GM12878 (cell line): ENCODE data around the gene ELOF1. TPM values are rescaled to one million over a fixed set of nuclear protein-coding genes. Genes with fewer than 3 reads are reported as not detected.

Experiments used
- ASH2L ChIP-seq: fragments of 300-600, 200-600 bp; sonication (generic); IDR thresholded peaks from 2 replicates; pipeline ENCODE4 v1.6.1; 2017; ENCODE audit warnings: low read depth, mild to moderate bottlenecking, borderline replicate concordance
- ATF7 ChIP-seq: fragments of 450-650 bp; IDR thresholded peaks from 2 replicates; pipeline ENCODE4 v1.6.1; 2016; ENCODE audit warnings: low read depth, mild to moderate bottlenecking
- BMI1 ChIP-seq: fragments of 450-650 bp; IDR thresholded peaks from 2 replicates; pipeline ENCODE4 v1.6.1; 2016; ENCODE audit warnings: mild to moderate bottlenecking, moderate library complexity, borderline replicate concordance
- CBX5 ChIP-seq: sonication (generic); IDR thresholded peaks from 2 replicates; pipeline ENCODE4 v1.6.1; 2016; ENCODE audit warnings: low read depth, moderate library complexity, mild to moderate bottlenecking, inconsistent platforms
- CREB1 ChIP-seq: IDR thresholded peaks from 2 replicates; pipeline ENCODE4 v1.6.1; 2012; ENCODE audit warnings: low read depth, mild to moderate bottlenecking, inconsistent platforms
- EP300 ChIP-seq, 2 experiments: fragments of 150-350 bp in 1 of 2; IDR thresholded peaks; 2 replicates each; pipeline ENCODE4 v1.6.1; 2011 to 2012; ENCODE audit warnings: low read depth in 2 of 2, low read length in 2 of 2, borderline replicate concordance in 1 of 2, improper control_type of control experiment in 1 of 2, inconsistent platforms in 1 of 2; ENCODE audit not compliant: control insufficient read depth in 1 of 2
- FOXM1 ChIP-seq: IDR thresholded peaks from 2 replicates; pipeline ENCODE4 v1.6.1; 2012; ENCODE audit warnings: low read depth, mild to moderate bottlenecking, inconsistent platforms, low read length, moderate library complexity
- HCFC1 ChIP-seq: fragments of 150-350 bp; IDR thresholded peaks from 2 replicates; pipeline ENCODE4 v1.6.1; 2014; ENCODE audit warnings: low read length
- HDAC2 ChIP-seq: fragments of 200-600 bp; sonication (generic); IDR thresholded peaks from 2 replicates; pipeline ENCODE4 v1.6.1; 2017
- PAX8 ChIP-seq: fragments of 450-650 bp; IDR thresholded peaks from 2 replicates; pipeline ENCODE4 v1.6.1; 2017; ENCODE audit warnings: mild to moderate bottlenecking, moderate library complexity
- POLR2AphosphoS2 ChIP-seq: IDR thresholded peaks from 2 replicates; pipeline ENCODE4 v1.6.1; 2011; ENCODE audit warnings: low read depth, mild to moderate bottlenecking, low read length, improper control_type of control experiment, moderate library complexity
- POU2F2 ChIP-seq: IDR thresholded peaks from 3 replicates; pipeline ENCODE4 v1.6.1; 2011; ENCODE audit warnings: low read depth, mild to moderate bottlenecking, low read length, borderline replicate concordance
- SIX5 ChIP-seq: IDR thresholded peaks from 2 replicates; pipeline ENCODE4 v1.6.1; 2011; ENCODE audit warnings: mild to moderate bottlenecking, low read depth, low read length, moderate library complexity; ENCODE audit not compliant: severe bottlenecking
- SP1 ChIP-seq: IDR thresholded peaks from one replicate; pipeline ENCODE4 v1.6.1; 2011; ENCODE audit warnings: low read depth, low read length
- TBL1XR1 ChIP-seq: IDR thresholded peaks from 2 replicates; pipeline ENCODE4 v1.6.1; 2012; ENCODE audit warnings: low read depth, low read length, improper control_type of control experiment
- YBX1 ChIP-seq: fragments of 450-650 bp; IDR thresholded peaks from 2 replicates; pipeline ENCODE4 v1.6.1; 2016; ENCODE audit warnings: antibody characterized with exemption
- polyA plus RNA-seq, 11 experiments: library from polyadenylated mRNA; depleted of rRNA in 4 of 11; unstranded in 6 of 11; stranded (reverse) in 5 of 11; fragments of >200 nt; fragmentation: Nextera tagmentation in 4 of 11; fragmentation: Illumina TruSeq in 1 of 11; extraction: Ambion mirVana in 4 of 11; extraction: Trizol in 1 of 11; gene quantifications; 1 replicate in 1 of 11; 2 replicates in 10 of 11; pipeline versions ENCODE4 v1.2.1 to v1.2.3, GENCODE V29; 2011 to 2016; ENCODE audit warnings: inconsistent platforms in 2 of 11, missing spikeins in 2 of 11, low read depth in 1 of 11
- total RNA-seq, 4 experiments: library from RNA; depleted of rRNA in 3 of 4; stranded (reverse); fragments of >200 nt in 3 of 4; fragmentation: Illumina TruSeq in 1 of 4; extraction: Trizol in 1 of 4; gene quantifications; 2 replicates each; pipeline versions ENCODE4 v1.2.1 to v1.2.3, GENCODE V29; 2013 to 2021
- TF ChIP-seq, protein P1 (sequence below): fragments of 450-650 bp; IDR thresholded peaks from 2 replicates; pipeline ENCODE4 v1.6.1; 2017; ENCODE audit warnings: antibody characterized with exemption, mild to moderate bottlenecking, moderate library complexity
- TF ChIP-seq, protein P2 (sequence below): fragments of 450-650 bp; formaldehyde crosslinking; IDR thresholded peaks from 2 replicates; pipeline ENCODE4 v1.4.0; 2020; ENCODE audit warnings: mild to moderate bottlenecking, moderate library complexity
- TF ChIP-seq, protein P3 (sequence below): fragments of 450-650 bp; IDR thresholded peaks from 2 replicates; pipeline ENCODE4 v1.6.1; 2017; ENCODE audit warnings: borderline replicate concordance
- TF ChIP-seq, protein P4 (sequence below): IDR thresholded peaks from 2 replicates; pipeline ENCODE4 v1.6.1; 2011; ENCODE audit warnings: low read depth, low read length, improper control_type of control experiment, borderline replicate concordance

Gene ELOF1
- total and polyA plus RNA-seq, 10 of the 15 experiments (the other 5 are each of a cell fraction or from before 2014, with no cell fraction given) = 11.7 to 124 (median 92.9) TPM

DNA sequence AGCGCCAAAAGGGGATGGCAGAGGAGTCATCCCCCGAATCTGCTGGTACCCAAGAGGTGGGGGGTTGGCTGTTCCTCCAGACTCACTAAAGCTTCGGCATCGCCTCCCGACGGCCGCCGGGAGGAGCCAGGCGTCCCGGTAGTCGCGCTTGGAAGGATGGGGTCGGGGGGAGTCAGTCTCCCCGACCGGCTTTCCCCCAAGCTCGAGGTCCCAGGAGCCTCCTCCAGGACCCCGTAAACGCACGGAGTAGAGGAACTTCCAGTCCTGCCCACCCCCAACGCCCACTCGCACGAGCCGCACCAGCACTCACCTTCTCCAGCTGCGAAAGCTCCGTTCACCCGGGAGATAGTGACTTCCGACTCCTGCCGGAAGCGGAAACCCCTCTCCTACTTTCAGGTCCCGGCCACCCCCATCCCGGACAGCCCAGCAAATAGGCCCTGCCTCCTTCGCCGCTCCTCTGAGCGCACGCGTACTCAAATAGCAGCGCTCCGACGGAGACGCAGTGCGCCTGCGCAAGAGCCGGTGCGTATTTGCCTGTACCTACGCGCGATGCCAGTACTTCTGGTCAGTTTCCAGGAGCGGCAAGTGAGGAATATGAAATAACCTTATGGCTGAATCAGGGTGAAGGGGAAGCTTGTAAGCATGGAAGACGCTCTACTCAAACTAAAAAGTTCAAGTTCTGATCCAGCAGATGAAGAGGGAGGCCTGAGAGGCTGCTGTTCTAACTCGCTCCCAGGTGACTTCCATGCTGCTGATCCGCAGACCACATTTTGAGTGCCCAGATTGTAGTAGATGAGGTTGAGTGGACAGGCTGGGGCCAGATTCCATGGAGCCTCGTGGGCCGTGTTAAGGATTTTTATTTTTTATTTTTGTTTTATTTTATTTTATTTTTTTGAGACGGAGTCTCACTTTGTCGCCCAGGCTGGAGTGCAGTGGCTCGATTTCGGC lies at the start of gene ELOF1 (continued):
- TF ChIP-seq, protein P1, sequence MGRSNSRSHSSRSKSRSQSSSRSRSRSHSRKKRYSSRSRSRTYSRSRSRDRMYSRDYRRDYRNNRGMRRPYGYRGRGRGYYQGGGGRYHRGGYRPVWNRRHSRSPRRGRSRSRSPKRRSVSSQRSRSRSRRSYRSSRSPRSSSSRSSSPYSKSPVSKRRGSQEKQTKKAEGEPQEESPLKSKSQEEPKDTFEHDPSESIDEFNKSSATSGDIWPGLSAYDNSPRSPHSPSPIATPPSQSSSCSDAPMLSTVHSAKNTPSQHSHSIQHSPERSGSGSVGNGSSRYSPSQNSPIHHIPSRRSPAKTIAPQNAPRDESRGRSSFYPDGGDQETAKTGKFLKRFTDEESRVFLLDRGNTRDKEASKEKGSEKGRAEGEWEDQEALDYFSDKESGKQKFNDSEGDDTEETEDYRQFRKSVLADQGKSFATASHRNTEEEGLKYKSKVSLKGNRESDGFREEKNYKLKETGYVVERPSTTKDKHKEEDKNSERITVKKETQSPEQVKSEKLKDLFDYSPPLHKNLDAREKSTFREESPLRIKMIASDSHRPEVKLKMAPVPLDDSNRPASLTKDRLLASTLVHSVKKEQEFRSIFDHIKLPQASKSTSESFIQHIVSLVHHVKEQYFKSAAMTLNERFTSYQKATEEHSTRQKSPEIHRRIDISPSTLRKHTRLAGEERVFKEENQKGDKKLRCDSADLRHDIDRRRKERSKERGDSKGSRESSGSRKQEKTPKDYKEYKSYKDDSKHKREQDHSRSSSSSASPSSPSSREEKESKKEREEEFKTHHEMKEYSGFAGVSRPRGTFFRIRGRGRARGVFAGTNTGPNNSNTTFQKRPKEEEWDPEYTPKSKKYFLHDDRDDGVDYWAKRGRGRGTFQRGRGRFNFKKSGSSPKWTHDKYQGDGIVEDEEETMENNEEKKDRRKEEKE = no peak
- TF ChIP-seq CREB1 (peak; percentile 57; the same call in 1 of the 2 replicates), POLR2AphosphoS2 (peak; percentile 91), EP300 (IDR thresholded peaks at IDR 0.05; ENCODE audit: borderline replicate concordance in 1 of 2, control insufficient read depth in 1 of 2, low read depth in 2 of 2, low read length in 2 of 2) (no peak), HCFC1 (peak; percentile 58), SP1 (peak; percentile 6), SIX5 (no peak), TBL1XR1 (no peak), YBX1 (no peak), PAX8 (peak; percentile 51; the same call in 1 of the 2 replicates), FOXM1 (no peak), CBX5 (no peak), ASH2L (no peak; the same call in 1 of the 2 replicates), ATF7 (no peak), POU2F2 (peak; percentile 81), HDAC2 (no peak), BMI1 (no peak)
- TF ChIP-seq, protein P2, sequence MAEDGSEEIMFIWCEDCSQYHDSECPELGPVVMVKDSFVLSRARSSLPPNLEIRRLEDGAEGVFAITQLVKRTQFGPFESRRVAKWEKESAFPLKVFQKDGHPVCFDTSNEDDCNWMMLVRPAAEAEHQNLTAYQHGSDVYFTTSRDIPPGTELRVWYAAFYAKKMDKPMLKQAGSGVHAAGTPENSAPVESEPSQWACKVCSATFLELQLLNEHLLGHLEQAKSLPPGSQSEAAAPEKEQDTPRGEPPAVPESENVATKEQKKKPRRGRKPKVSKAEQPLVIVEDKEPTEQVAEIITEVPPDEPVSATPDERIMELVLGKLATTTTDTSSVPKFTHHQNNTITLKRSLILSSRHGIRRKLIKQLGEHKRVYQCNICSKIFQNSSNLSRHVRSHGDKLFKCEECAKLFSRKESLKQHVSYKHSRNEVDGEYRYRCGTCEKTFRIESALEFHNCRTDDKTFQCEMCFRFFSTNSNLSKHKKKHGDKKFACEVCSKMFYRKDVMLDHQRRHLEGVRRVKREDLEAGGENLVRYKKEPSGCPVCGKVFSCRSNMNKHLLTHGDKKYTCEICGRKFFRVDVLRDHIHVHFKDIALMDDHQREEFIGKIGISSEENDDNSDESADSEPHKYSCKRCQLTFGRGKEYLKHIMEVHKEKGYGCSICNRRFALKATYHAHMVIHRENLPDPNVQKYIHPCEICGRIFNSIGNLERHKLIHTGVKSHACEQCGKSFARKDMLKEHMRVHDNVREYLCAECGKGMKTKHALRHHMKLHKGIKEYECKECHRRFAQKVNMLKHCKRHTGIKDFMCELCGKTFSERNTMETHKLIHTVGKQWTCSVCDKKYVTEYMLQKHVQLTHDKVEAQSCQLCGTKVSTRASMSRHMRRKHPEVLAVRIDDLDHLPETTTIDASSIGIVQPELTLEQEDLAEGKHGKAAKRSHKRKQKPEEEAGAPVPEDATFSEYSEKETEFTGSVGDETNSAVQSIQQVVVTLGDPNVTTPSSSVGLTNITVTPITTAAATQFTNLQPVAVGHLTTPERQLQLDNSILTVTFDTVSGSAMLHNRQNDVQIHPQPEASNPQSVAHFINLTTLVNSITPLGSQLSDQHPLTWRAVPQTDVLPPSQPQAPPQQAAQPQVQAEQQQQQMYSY (CRISPR knock-in tag) = no peak
- TF ChIP-seq, protein P3, sequence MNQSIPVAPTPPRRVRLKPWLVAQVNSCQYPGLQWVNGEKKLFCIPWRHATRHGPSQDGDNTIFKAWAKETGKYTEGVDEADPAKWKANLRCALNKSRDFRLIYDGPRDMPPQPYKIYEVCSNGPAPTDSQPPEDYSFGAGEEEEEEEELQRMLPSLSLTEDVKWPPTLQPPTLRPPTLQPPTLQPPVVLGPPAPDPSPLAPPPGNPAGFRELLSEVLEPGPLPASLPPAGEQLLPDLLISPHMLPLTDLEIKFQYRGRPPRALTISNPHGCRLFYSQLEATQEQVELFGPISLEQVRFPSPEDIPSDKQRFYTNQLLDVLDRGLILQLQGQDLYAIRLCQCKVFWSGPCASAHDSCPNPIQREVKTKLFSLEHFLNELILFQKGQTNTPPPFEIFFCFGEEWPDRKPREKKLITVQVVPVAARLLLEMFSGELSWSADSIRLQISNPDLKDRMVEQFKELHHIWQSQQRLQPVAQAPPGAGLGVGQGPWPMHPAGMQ = no peak
- TF ChIP-seq, protein P4, sequence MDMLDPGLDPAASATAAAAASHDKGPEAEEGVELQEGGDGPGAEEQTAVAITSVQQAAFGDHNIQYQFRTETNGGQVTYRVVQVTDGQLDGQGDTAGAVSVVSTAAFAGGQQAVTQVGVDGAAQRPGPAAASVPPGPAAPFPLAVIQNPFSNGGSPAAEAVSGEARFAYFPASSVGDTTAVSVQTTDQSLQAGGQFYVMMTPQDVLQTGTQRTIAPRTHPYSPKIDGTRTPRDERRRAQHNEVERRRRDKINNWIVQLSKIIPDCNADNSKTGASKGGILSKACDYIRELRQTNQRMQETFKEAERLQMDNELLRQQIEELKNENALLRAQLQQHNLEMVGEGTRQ = no peak
